GM18502 (cell line): ENCODE measurements around the gene SLC39A5.
A peak's percentile ranks its signal among the peaks of the same experiment; 100 is the strongest.
"Not testable (repeated sequence)": the region's sequence is repeated elsewhere in the genome, so short reads cannot be mapped to it uniquely, and the experiment has no call there.

Experiments
- ATAC-seq: cut with Tn5 transposase; IDR thresholded peaks from one replicate; pipeline ENCODE4 v1.9.1; 2021; ENCODE audit warnings: mild to moderate bottlenecking; ENCODE audit not compliant: unreplicated experiment, poor library complexity

Gene SLC39A5, protein sequence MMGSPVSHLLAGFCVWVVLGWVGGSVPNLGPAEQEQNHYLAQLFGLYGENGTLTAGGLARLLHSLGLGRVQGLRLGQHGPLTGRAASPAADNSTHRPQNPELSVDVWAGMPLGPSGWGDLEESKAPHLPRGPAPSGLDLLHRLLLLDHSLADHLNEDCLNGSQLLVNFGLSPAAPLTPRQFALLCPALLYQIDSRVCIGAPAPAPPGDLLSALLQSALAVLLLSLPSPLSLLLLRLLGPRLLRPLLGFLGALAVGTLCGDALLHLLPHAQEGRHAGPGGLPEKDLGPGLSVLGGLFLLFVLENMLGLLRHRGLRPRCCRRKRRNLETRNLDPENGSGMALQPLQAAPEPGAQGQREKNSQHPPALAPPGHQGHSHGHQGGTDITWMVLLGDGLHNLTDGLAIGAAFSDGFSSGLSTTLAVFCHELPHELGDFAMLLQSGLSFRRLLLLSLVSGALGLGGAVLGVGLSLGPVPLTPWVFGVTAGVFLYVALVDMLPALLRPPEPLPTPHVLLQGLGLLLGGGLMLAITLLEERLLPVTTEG

DNA sequence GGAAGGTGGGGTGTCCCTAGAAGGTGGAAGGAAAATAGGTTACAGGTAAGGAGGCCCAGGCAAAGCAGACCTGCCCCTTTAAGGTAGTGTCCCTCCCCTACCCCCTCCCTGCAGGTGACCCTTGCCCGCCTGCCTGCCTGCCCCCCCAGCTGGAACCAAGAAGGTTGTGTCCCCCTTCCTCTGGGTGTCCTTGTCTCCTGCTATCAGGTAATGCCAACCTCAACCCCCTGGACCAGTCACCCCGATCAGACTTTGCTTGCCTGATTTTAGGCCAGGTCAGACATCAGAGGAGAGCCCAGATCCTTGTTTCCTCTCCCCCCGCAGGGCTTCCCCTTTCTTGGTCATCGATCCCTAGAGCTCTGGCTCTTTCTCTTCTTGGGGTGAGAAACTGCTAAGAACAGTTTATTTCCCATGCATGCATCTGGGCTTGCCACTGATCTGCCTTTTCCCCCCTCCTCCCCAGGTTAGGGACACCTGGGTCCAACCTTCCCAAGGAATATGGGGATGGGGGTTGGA is at the start of gene SLC39A5:
TSS of gene SLC39A5 (plus strand) at position 136 of the 516 bp plus-strand sequence. CDS start 1,224 bp downstream, outside the sequence.
- no peak for ATAC-seq

DNA sequence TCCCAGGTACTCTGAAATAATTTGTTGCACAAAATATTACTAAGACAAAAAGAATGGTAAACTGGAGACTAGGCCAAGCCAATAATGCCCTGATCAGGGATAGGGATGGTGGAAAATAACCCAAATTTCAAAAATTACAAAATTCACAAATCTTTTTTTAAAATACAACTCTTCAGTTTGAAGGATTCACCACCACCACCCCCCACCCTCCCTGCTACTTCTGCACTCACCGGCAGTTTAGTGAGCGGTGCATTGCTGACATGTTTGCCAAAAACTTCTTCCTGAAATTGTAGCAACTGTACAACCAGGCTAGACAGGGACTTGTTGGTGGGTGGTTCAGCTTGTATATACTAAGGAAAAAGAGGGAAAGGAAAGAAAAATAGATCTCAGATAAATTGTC is 42.9 kb upstream of the SLC39A5 start:
- ATAC-seq, result no peak

GRCh38 chr12:56188131-56188777 is 41.6 kb upstream of the SLC39A5 start:
- no peak for ATAC-seq

GRCh38 chr12:56188778-56189098 is 41.1 kb upstream of the SLC39A5 start:
- peak; percentile 6 for ATAC-seq

DNA sequence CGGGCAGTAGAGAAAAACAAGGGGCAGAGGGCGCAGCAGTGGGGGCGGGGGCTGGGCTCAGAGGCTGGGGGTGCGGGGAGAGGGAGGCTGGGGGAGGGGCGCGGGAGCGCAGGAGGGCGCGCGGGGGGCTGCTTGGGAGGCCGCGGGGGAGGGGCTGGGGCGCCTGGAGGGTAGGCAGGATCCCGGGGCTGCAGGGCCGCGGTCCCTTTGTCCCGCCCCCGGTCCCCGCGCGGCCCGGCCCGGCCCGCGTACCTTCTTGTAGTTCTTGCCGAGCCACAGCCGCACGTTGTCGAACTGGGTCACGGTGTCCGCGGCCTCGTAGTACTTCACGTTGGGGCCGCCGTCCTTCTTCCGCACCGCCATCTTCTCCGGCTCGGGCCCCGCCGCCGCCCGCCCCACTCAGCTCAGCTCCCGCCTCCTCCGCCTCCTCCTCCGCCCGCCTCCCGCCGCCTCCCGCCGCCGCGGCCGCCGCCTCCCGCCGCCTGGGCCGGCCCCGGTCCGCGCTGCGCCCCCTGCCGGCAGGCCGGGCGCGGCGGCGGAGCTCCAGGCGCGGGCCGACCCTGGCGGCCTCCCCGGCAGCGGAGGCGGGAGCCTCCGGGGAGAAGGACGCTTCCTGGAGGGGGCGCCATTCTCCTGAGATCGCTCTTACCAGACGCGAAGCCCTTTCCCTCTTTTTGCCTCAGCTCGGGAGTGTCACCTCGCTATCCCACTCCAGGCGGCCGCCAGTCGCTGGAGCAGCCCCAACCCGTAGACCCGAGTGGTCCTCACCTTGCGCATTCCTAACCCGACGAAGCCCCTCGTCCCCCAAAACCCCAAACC is 40.5 kb upstream of the SLC39A5 start, which contains the start of gene SMARCC2:
TSS of gene SMARCC2 (minus strand) at position 385 of the 819 bp plus-strand sequence. CDS start at position 363, 22 bp downstream.
- peak; percentile 75 for ATAC-seq

DNA sequence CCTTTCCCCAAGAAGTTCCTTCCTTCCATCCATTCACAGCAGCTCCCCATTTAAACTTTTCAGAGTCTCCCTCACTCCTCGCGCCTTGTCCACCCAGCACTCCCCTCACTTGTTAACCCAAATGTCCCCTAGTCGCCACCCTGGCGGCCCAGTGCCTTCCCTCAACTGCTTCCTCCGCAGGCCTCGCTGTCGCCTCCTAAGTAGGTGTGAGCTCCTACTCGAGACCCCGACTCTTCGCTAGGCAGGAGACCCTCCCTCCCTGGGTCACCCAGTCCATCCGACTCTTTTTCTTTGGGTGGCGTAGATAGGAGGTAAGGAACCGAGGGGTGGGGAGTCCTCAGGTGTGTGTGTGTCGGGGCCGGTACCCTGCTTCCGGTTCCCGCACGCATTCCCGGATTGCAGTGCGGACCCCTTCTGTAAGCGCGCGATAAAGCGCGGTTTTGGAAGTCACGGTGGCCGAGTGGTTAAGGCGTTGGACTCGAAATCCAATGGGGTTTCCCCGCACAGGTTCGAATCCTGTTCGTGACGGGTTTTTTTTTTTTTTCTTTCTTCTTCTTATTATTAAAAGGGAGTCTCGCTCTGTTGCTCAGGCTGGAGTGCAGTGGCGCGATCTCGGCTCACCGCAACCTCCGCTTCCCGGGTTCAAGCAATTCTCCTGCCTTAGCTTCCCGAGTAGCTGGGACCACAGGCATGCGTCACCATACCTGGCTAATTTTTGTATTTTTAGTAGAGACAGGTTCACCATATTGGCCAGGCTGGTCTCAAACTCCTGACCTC is 39.7 kb upstream of the SLC39A5 start:
- peak; percentile 38 for ATAC-seq

DNA sequence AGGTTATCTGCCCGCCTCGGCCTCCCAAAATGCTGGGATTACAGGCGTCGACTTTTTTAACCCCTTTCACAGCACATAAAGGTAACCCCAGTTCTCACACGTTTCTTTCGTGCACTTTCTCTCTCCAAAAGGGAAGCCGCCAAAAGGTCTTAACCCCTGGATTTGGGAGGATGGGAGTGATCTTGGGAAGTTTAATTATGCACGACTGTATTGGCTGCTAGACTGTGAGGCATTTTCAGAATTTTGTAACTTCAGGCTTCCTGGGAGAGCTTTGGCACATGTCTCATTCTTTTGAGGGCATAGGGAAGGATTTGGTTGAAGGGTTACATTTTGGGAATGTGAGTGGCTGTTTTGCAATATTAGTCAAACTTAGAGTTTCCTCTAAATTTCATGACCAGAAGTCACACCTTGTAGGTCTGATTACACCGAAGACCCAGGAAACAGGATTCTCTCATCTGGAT is 39.1 kb upstream of the SLC39A5 start:
- ATAC-seq, result no peak

- no peak for ATAC-seq
These were observed 37.3 kb upstream of the SLC39A5 start for GRCh38 chr12:56192582-56192981.

DNA sequence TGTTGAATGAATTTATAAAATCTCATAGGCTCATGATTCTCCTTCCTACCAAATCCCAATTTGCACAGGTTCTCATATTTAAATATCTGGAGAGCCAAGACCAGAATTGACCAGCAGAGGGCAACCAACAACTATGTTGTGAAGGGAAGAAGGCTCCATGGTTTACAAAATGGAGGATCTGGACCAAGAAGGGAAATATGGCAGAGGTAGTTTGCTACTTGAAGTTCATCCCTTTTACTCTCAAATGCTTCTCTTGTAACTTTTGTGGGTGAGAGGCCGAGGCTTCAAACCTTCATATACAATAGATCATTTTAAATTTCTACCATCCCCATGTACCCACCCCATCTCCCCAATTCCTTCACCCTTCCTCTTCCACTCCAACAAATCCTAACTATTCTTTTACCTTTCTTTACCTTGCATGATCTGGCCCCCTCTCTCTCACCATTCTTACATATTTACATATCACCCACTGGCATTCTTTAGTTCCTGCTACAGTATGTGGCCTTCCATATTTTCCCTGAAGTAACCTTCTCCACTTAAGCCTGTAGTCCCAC is 36.7 kb upstream of the SLC39A5 start:
- ATAC-seq, result no peak

GRCh38 chr12:56196818-56197550 is 32.9 kb upstream of the SLC39A5 start:
- ATAC-seq, result not testable (repeated sequence)

DNA sequence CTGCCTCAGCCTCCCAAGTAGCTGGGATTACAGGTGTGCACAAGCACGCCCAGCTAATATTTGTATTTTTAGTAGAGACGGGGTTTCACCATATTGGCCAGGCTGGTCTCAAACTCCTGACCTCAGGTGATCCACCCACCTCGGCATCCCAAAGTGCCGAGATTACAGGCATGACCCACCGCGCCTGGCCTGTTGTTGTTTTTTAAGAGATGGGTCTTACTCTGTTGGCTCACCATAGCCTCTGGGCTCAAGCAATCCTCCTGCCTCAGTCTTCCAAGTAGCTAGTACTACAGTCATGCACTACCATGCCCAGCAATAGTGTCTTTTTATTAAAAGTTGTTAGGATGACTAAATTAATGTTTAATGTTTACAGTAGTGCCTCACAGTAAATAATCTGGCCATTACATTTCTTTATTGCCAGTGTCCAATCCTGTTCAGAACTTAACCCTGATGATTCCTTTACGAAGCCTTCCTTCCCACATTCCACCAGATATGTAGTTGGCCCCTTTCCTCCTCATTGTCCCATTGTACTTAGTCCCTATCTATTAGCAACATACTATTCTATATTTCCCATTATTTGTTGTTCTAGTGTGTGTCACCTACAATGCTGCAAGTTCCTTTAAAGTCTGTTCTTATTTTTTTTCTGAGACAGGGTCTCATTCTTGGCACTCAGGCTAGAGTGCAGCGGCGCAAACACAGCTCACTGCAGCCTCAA is 31.8 kb upstream of the SLC39A5 start:
- no peak for ATAC-seq

GRCh38 chr12:56198836-56199235 is 31.0 kb upstream of the SLC39A5 start:
- no peak for ATAC-seq

DNA sequence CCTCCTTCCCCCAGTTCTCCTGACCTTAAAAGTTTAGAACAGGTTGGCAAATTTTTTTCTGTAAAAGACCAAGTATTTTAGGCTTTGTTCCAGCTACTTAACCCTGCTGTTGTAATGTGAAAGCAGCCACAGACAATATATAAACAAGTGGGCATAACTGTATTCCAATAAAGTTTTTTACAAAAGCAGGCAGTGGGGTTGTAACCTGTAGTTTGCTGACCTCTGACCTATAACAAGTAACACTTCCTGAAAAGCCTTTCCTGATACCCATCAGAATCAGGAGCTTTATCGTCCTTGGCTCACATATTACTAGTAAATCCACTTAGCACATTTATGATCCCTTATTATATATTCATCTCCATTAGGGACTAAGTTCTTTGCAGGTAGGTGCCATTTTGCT is 27.5 kb upstream of the SLC39A5 start:
- no peak for ATAC-seq

DNA sequence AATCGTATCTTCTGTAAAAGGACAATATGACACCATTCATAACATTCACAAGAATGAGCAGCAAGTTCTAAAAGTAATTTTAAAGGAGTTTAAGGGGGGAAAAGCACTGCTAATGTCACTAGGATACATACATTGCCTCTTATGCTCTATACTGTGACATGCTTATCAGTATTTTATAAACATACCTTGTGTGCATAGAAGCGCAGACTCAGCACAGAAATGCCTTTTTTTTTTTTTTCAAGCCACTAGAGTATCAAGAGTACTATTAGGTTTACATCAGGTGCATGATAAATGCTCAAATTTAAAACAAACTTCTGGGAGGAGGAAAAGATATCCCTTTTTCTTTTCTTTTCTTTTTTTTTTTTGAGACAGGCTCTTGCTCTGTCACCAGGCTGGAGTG is 27.0 kb upstream of the SLC39A5 start:
- ATAC-seq, result no peak

GRCh38 chr12:56204275-56204674 is 25.6 kb upstream of the SLC39A5 start:
- no peak for ATAC-seq

- no peak for ATAC-seq
These were observed 24.4 kb upstream of the SLC39A5 start for GRCh38 chr12:56205445-56205844.

DNA sequence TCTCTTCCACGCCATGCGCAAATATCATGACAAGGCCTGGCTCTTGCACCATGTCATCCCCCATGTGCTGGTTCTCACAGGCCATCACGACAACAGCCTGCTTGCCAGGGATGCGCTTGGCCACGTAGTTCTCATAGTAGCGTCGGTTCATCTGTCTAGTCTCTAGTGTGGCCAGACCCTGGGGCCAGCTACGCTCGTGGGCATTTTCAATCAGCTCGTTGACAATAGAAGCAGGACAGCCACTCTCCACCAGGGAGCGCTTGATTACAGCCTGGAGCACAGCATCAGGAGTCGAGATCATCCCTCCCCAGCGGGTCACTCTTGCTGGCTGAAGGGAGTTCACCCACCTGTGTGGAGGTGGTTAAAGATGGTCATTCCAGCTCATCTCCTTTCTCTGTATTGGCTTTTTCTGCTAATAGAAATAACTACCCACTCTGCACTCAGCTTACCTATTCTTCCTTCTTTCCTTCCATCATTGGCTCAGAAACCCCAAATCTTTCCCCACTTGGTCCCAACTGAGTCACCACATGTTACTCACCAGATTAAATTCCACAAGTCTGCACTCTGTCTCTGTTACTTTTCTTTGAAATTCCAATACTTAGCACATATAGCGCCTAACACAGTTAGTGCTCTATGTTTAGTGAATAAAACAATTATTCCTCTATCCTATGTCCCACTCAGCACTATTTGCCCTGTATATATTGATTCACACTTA is 23.2 kb upstream of the SLC39A5 start:
- ATAC-seq, result no peak
